Calu3 (cell line): ENCODE results near the gene BAG1. TPM values are rescaled to one million over a fixed set of nuclear protein-coding genes. Genes with fewer than 3 reads are reported as not detected.

Experiments used
- BruUV-seq: library from RNA; stranded (reverse); fragments of 400-500 nt; replicated peaks from 2 replicates; lab custom pipeline; 2021; lab: Mats Ljungman, UMichigan
- CTCF ChIA-PET: fragments of 300-600 bp; sonication (Branson Sonifier 250); formaldehyde crosslinking; loops from one replicate; lab custom pipeline; 2022; ENCODE audit warnings: antibody characterized with exemption; lab: Charles Lee
- DNase-seq: peaks from one replicate; pipeline ENCODE4 v3.0.0; 2022
- H3K27ac Mint-ChIP-seq: one replicate; pipeline ENCODE4 v1.8.0; 2022; ENCODE audit warnings: mixed read lengths; ENCODE audit not compliant: unreplicated experiment
- H3K27me3 Mint-ChIP-seq: one replicate; pipeline ENCODE4 v1.8.0; 2022; ENCODE audit warnings: mixed read lengths; ENCODE audit not compliant: unreplicated experiment
- H3K36me3 Mint-ChIP-seq: one replicate; pipeline ENCODE4 v1.8.0; 2022; ENCODE audit warnings: mild to moderate bottlenecking, moderate library complexity, mixed read lengths; ENCODE audit not compliant: insufficient read depth, unreplicated experiment
- H3K4me1 Mint-ChIP-seq: one replicate; pipeline ENCODE4 v1.8.0; 2022; ENCODE audit warnings: mild to moderate bottlenecking, low read depth, mixed read lengths; ENCODE audit not compliant: unreplicated experiment
- H3K4me3 Mint-ChIP-seq: one replicate; pipeline ENCODE4 v1.8.0; 2022; ENCODE audit warnings: mild to moderate bottlenecking, low read depth, moderate library complexity, mixed read lengths; ENCODE audit not compliant: unreplicated experiment
- H3K9me3 Mint-ChIP-seq: one replicate; pipeline ENCODE4 v1.8.0; 2022; ENCODE audit warnings: low read depth, mixed read lengths; ENCODE audit not compliant: unreplicated experiment
- CTCF ChIP-seq: fragments of 200-600 bp; IDR thresholded peaks from one replicate; pipeline ENCODE4 v1.8.0; 2022; ENCODE audit warnings: antibody characterized with exemption; ENCODE audit not compliant: unreplicated experiment
- intact Hi-C: fragments of 100-400 bp; cut with micrococcal nuclease; formaldehyde crosslinking; loops from one replicate; pipeline ENCODE4 v1.10.0; 2022; ENCODE audit not compliant: unreplicated experiment
- total RNA-seq: library from RNA; stranded (reverse); gene quantifications from 2 replicates; pipeline ENCODE4 v1.2.3, GENCODE V29; 2022

Gene BAG1
- total RNA-seq, 1 experiment from 2014 or later: 35.2 TPM

GRCh38 chr9:33250458-33250995, 14.0 kb downstream of the BAG1 start:
- no peak overlapping the region for H3K4me3 Mint-ChIP-seq
- no peaks in the 10 kb centered on the region for H3K27me3 Mint-ChIP-seq
- no peaks in the 10 kb centered on the region for H3K4me1 Mint-ChIP-seq
- H3K9me3 Mint-ChIP-seq: no peaks in the 10 kb centered on the region
- TF ChIP-seq CTCF: no peak
- CTCF ChIA-PET: no interaction called here
- peaks cover 6% of the 10 kb centered on the region for H3K36me3 Mint-ChIP-seq
- no peak overlapping the region for H3K27ac Mint-ChIP-seq
- DNase-seq: no peak
- intact Hi-C loops: no loop called here
- BruUV-seq: no TSS peak

- Mint-ChIP-seq H3K27ac (no peak overlapping the region), H3K4me1 (no peaks in the 10 kb centered on the region), H3K36me3 (peaks cover 5% of the 10 kb centered on the region), H3K4me3 (no peak overlapping the region), H3K9me3 (no peaks in the 10 kb centered on the region), H3K27me3 (no peaks in the 10 kb centered on the region)
- CTCF ChIA-PET: no interaction called here
- DNase-seq: no peak
- no TSS peak for BruUV-seq
- no peak for TF ChIP-seq CTCF
- intact Hi-C loops: no loop called here
These were observed 14.5 kb downstream of the BAG1 start for GRCh38 chr9:33249983-33250382.

GRCh38 chr9:33249087-33249658, 15.3 kb downstream of the BAG1 start:
- Mint-ChIP-seq H3K36me3 (no peaks in the 10 kb centered on the region), H3K4me3 (no peak overlapping the region), H3K27ac (no peak overlapping the region), H3K27me3 (no peaks in the 10 kb centered on the region), H3K9me3 (no peaks in the 10 kb centered on the region), H3K4me1 (no peaks in the 10 kb centered on the region)
- CTCF ChIA-PET: no interaction called here
- no peak for DNase-seq
- intact Hi-C loops: no loop called here
- BruUV-seq: no TSS peak
- TF ChIP-seq CTCF: no peak

- Mint-ChIP-seq H3K27me3 (no peaks in the 10 kb centered on the region), H3K36me3 (no peaks in the 10 kb centered on the region), H3K4me3 (no peak overlapping the region), H3K4me1 (no peaks in the 10 kb centered on the region), H3K9me3 (no peaks in the 10 kb centered on the region), H3K27ac (no peak overlapping the region)
- BruUV-seq: no TSS peak
- intact Hi-C loops: no loop called here
- CTCF ChIA-PET: interaction anchor here (0.7 kb wide), 1 partner anchor 10 kb away, joined by 3 read pairs; no protein-coding TSS in a partner anchor
- no peak for DNase-seq
- TF ChIP-seq CTCF: no peak
These were observed 15.9 kb downstream of the BAG1 start for GRCh38 chr9:33248606-33249005.
